ENCODE data around the gene GOLGA8B.

DNA sequence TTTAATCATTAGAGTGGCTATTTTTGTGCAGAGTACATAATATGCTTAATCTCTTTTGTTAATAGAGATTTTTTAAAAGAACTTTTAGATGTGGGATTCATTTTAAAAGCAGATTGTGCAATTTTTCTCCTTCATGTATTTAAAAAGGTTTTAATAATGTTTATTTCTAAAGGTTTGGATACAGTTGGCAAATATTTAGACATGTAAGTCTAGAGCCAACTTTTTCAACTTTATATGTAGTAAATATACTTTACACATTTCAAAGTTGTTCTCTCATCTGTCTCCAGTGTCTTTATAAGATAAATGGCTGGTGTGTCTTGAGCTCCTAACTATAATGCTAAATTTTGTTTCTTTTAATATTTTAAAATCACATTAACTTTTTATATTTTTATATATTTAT, 22.7 kb upstream of the GOLGA8B start:
- TF ChIP-seq NFRKB (IDR thresholded peaks at IDR 0.05): no peak
- no peak for TF ChIP-seq ARNT (IDR thresholded peaks at IDR 0.05)
- TF ChIP-seq BHLHE40 (IDR thresholded peaks at IDR 0.05; ENCODE audit: borderline replicate concordance): no peak
- no peak for TF ChIP-seq CTBP1 (IDR thresholded peaks at IDR 0.05; ENCODE audit: borderline replicate concordance)
- TF ChIP-seq, protein P1, sequence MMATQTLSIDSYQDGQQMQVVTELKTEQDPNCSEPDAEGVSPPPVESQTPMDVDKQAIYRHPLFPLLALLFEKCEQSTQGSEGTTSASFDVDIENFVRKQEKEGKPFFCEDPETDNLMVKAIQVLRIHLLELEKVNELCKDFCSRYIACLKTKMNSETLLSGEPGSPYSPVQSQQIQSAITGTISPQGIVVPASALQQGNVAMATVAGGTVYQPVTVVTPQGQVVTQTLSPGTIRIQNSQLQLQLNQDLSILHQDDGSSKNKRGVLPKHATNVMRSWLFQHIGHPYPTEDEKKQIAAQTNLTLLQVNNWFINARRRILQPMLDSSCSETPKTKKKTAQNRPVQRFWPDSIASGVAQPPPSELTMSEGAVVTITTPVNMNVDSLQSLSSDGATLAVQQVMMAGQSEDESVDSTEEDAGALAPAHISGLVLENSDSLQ (IDR thresholded peaks at IDR 0.05): no peak
